BLaER1 treated with 17β-estradiol and CSF1 and Interleukin-3, amounts not matched to agents 10 nM and 100 nM (cell line): Measurements from ENCODE around the gene NRGN.

ENCODE experiments used
- H3K27ac ChIP-seq, 11 experiments: shearing (Covaris generic); formaldehyde crosslinking; 2 replicates each; pipeline ENCODE4 v1.8.1; 2022
- H3K27me3 ChIP-seq, 11 experiments: shearing (Covaris generic); formaldehyde crosslinking; 2 replicates each; pipeline ENCODE4 v1.8.1; 2022
- H3K36me3 ChIP-seq, 11 experiments: shearing (Covaris generic); formaldehyde crosslinking; 2 replicates each; pipeline ENCODE4 v1.8.1; 2022
- H3K4me1 ChIP-seq, 10 experiments: shearing (Covaris generic); formaldehyde crosslinking; 2 replicates each; pipeline ENCODE4 v1.8.1; 2022
- H3K4me2 ChIP-seq, 11 experiments: shearing (Covaris generic); formaldehyde crosslinking; 2 replicates each; pipeline ENCODE4 v1.8.1; 2022
- H3K4me3 ChIP-seq, 10 experiments: shearing (Covaris generic); formaldehyde crosslinking; 2 replicates each; pipeline ENCODE4 v1.8.1; 2022
- H3K9ac ChIP-seq, 11 experiments: shearing (Covaris generic); formaldehyde crosslinking; 2 replicates each; pipeline ENCODE4 v1.8.1; 2022
- H3K9me3 ChIP-seq, 11 experiments: shearing (Covaris generic); formaldehyde crosslinking; replicated peaks in 1 of 11; 2 replicates each; pipeline ENCODE4 v1.8.1; 2022
- H4K20me1 ChIP-seq, 11 experiments: shearing (Covaris generic); formaldehyde crosslinking; 2 replicates each; pipeline ENCODE4 v1.8.1; 2022
- Cebpa-rat ChIP-seq, 11 experiments: shearing (Covaris generic); IDR thresholded peaks; 2 replicates each; pipeline ENCODE4 v1.8.1; 2022

NRGN gene

GRCh38 chr11:124756753-124757227, 17.0 kb downstream of the NRGN start:
- H3K27me3 ChIP-seq = peaks cover 0 to 31% (median 0%) of the 10 kb centered on the region in 11 experiments; a peak in 9 of 22 replicates
- no peak overlapping the region for H3K4me3 ChIP-seq
- H3K9ac ChIP-seq = no peak overlapping the region
- peaks cover 0 to 23% (median 0%) of the 10 kb centered on the region in 11 experiments; a peak in 4 of 22 replicates for H3K36me3 ChIP-seq
- peaks cover 0 to 21% (median 5%) of the 10 kb centered on the region in 11 experiments; a peak in 10 of 22 replicates for H4K20me1 ChIP-seq
- H3K9me3 ChIP-seq = peaks cover 0 to 9% (median 0%) of the 10 kb centered on the region in 11 experiments; a peak in 1 of 22 replicates
- TF ChIP-seq Cebpa-rat (IDR thresholded peaks at IDR 0.05) = no peak
- peaks cover 58 to 75% (median 62%) of the 10 kb centered on the region in 10 experiments for H3K4me1 ChIP-seq
- 0 out of 22 replicates have a peak overlapping the region, but pooled peaks of 1 of the 11 experiments have one; percentile 100 for H3K4me2 ChIP-seq
- no peak overlapping the region for H3K27ac ChIP-seq

DNA sequence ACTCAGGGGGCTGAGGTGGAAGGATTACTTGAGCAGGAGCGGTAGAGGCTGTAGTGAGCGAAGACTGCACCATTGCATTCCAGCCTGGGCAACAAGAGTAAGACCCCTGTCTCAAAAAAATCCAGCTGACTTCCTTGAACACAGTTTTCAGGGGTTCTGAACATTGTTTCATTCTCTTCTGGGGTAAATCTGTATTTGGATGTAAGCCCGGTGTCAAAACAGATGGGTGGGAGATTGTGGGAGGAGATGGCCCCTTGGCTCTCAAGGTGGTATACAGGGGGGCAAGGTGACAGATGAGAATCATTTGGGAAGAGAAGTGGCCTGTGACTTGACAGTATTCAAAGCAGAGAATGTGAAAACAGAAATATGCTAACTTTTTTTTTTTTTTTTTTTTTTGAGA, 17.6 kb downstream of the NRGN start:
- no peak for TF ChIP-seq Cebpa-rat (IDR thresholded peaks at IDR 0.05)
- peaks cover 0 to 23% (median 0%) of the 10 kb centered on the region in 11 experiments; a peak in 4 of 22 replicates for H3K36me3 ChIP-seq
- H3K27ac ChIP-seq = no peak overlapping the region
- peaks cover 0 to 35% (median 0%) of the 10 kb centered on the region in 11 experiments; a peak in 9 of 22 replicates for H3K27me3 ChIP-seq
- peaks cover 0 to 27% (median 9%) of the 10 kb centered on the region in 11 experiments; a peak in 11 of 22 replicates for H4K20me1 ChIP-seq
- H3K4me3 ChIP-seq = no peak overlapping the region
- peaks cover 57 to 74% (median 64%) of the 10 kb centered on the region in 10 experiments for H3K4me1 ChIP-seq
- H3K4me2 ChIP-seq = peak overlapping the region in 7 of 11 experiments; percentile 98 to 100 (median 100); a peak in 10 of 22 replicates
- H3K9ac ChIP-seq = no peak overlapping the region
- H3K9me3 ChIP-seq = peaks cover 0 to 9% (median 0%) of the 10 kb centered on the region in 11 experiments; a peak in 1 of 22 replicates

DNA sequence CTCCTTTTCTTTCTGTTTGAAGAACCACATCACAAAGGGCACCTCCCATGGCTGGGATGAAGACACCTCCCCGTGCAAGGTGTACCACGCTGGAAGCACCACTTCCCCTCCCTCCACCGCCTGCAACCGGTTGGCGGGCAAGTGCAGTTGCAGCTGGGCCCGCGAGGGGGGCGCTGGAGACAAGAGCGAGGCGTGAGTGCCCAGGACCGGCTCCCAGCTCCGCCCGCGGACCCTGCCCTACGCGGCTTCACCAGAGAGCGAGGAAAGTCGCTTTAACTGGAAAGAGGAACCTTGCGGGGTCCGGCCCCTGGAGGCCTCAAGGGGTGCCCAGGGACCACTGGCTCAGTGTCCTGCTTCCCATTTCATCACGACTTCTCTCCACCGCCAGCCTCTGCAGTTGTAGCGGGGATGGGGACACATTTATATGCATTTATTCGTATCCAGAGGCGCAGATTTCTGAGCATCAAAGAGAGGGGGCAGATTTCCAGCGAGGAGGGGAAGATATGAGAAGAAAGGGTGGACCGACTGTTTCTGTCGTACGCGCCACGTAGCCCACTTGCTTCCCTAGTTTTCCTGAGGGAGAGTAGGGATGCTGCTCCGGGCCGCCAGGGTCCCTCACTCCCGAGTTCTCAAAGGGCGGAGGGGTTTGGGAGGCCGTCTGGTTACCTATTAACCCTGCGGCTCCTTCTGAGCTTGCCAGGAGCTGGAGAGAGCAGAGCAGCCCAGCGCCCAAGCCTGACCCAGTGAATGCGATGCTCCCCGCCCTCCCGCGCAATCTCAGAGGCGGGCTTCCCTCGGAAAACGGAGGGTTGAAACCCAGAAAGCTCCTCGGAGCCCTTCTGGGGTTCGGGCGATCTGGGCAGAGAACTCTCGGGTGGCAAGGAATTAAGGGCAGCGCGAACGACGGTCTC, 18.9 kb downstream of the NRGN start:
- Histone ChIP-seq H3K4me1 (peaks cover 44 to 68% (median 56%) of the 10 kb centered on the region in 10 experiments), H3K27ac (peak overlapping the region in 8 of 11 experiments; percentile 8 to 78 (median 68); a peak in 14 of 22 replicates), H3K9me3 (peaks cover 0 to 9% (median 0%) of the 10 kb centered on the region in 11 experiments; a peak in 1 of 22 replicates), H3K4me3 (peak overlapping the region; percentile 42 to 77 (median 68)), H3K9ac (peak overlapping the region; percentile 18 to 80 (median 54); a peak in 19 of 22 replicates), H3K36me3 (peaks cover 0 to 17% (median 0%) of the 10 kb centered on the region in 11 experiments; a peak in 3 of 22 replicates), H3K4me2 (peak overlapping the region; percentile 96 to 100 (median 100)), H4K20me1 (peaks cover 0 to 37% (median 20%) of the 10 kb centered on the region in 11 experiments; a peak in 18 of 22 replicates), H3K27me3 (peaks cover 0 to 42% (median 0%) of the 10 kb centered on the region in 11 experiments; a peak in 9 of 22 replicates)
- no peak for TF ChIP-seq Cebpa-rat (IDR thresholded peaks at IDR 0.05)

DNA sequence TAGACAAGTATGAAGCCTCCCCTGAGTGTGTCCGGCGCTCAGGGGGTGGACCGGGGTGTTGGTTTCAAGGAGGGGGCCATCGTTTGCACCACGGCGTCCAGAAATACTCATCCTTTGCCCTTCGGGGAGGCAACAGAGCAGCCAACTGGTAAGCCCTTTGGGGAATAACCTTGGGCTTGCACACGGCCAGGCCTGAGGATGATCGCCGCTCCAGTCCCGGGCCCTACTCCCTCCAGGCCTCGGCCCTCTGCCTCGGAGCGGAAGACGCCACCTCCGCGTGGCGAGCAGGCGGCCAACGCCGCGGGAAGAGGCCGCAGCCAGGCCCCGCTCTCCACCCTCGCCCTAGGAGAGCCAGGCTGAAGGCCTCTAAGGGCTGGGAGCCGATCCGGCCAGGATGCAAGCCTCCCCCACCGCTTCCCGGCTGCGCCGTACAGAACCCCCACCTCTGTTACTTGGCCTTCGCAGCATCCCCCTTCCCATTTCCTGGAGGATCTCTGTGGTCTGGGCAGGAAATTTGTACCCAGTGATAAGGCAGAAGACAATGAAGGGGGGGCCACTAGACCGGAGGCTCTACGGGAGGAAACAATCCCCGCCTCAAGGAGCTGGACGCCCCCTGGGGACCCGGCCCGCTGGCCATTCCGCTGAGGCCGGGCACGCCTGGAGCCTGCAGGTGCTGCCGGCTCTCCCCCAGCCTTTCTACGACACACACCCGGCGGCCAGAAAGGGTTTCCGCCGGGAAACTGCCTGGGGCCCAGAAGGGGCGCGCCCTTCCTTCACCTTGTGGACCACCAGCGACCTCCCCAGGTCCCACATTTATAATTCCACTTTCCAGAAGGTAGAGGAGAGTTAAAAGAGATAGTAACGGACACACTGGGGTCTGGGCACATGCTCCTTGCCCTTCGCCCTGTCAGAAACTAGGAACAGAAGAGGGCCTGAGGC, 19.8 kb downstream of the NRGN start:
- H3K4me1 ChIP-seq = peaks cover 42 to 68% (median 54%) of the 10 kb centered on the region in 10 experiments
- H3K9ac ChIP-seq = peak overlapping the region; percentile 18 to 80 (median 59); a peak in 18 of 22 replicates
- peaks cover 0 to 42% (median 0%) of the 10 kb centered on the region in 11 experiments; a peak in 9 of 22 replicates for H3K27me3 ChIP-seq
- peaks cover 0 to 9% (median 0%) of the 10 kb centered on the region in 11 experiments; a peak in 1 of 22 replicates for H3K9me3 ChIP-seq
- peak overlapping the region; percentile 42 to 77 (median 68); a peak in 19 of 20 replicates for H3K4me3 ChIP-seq
- peaks cover 0 to 44% (median 27%) of the 10 kb centered on the region in 11 experiments; a peak in 18 of 22 replicates for H4K20me1 ChIP-seq
- peak overlapping the region; percentile 96 to 100 (median 100) for H3K4me2 ChIP-seq
- TF ChIP-seq Cebpa-rat (IDR thresholded peaks at IDR 0.05) = no peak
- peaks cover 0 to 14% (median 3%) of the 10 kb centered on the region in 11 experiments; a peak in 4 of 22 replicates for H3K36me3 ChIP-seq
- peak overlapping the region in 8 of 11 experiments; percentile 8 to 78 (median 68); a peak in 17 of 22 replicates for H3K27ac ChIP-seq

DNA sequence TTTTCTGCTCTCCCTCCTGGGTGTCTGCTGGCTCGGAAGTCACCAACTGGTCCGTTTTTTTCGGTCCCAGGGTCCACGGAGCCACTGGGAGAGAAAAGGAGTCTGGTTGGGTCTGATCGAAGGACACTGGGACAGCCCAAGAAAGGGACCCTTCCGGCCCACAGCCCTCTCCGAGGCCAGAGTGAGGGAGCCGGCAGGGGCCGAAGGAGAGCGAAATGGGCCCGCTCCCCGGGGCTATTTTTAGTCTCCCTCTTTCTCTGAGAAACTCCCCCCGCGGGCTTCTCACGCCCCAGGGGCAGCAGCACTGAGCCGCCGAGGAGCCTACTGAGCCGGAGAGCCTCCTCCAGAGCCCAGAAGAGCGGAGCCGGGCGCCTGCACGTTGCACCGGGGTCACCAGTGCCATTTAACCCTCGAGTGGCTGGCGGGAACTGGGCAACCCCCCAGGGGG, 20.5 kb downstream of the NRGN start:
- Histone ChIP-seq H3K27me3 (peaks cover 0 to 42% (median 0%) of the 10 kb centered on the region in 11 experiments; a peak in 9 of 22 replicates), H3K27ac (peak overlapping the region in 8 of 11 experiments; percentile 1 to 78 (median 68); a peak in 15 of 22 replicates), H3K4me2 (peak overlapping the region; percentile 96 to 100 (median 100)), H4K20me1 (peaks cover 0 to 44% (median 28%) of the 10 kb centered on the region in 11 experiments; a peak in 18 of 22 replicates), H3K9me3 (peaks cover 0 to 9% (median 0%) of the 10 kb centered on the region in 11 experiments; a peak in 1 of 22 replicates), H3K4me3 (peak overlapping the region; percentile 4 to 77 (median 68); a peak in 19 of 20 replicates), H3K4me1 (peaks cover 42 to 68% (median 54%) of the 10 kb centered on the region in 10 experiments), H3K9ac (peak overlapping the region in 10 of 11 experiments; percentile 25 to 80 (median 61); a peak in 18 of 22 replicates), H3K36me3 (peaks cover 0 to 18% (median 6%) of the 10 kb centered on the region in 11 experiments; a peak in 11 of 22 replicates)
- TF ChIP-seq Cebpa-rat (IDR thresholded peaks at IDR 0.05) = no peak

DNA sequence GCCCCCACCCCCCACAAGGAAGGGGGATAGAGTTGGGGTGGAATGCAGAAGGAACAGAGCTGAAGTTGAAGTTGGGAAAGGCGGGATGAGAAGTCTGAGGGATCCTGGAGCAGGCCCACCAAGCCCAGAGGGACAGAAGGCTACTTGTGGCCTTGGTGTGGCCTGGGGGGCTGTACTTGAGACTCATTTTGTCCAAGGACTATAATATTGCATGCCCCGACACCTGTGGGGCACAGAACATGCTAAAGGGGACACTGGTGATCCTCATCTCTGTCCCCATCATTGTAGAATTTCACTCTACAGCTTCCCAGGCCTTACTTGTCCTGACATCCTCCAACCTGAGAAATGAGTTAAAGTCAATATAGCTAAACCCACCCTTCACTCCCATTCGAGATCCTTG, 21.1 kb downstream of the NRGN start:
- peaks cover 0 to 42% (median 0%) of the 10 kb centered on the region in 11 experiments; a peak in 9 of 22 replicates for H3K27me3 ChIP-seq
- H3K9me3 ChIP-seq = peaks cover 0 to 9% (median 0%) of the 10 kb centered on the region in 11 experiments; a peak in 1 of 22 replicates
- peak overlapping the region in 10 of 11 experiments; percentile 25 to 80 (median 61); a peak in 16 of 22 replicates for H3K9ac ChIP-seq
- H3K27ac ChIP-seq = peak overlapping the region in 5 of 11 experiments; percentile 66 to 78 (median 75); a peak in 9 of 22 replicates
- peak overlapping the region; percentile 4 to 77 (median 68); a peak in 19 of 20 replicates for H3K4me3 ChIP-seq
- H3K4me2 ChIP-seq = peak overlapping the region; percentile 96 to 100 (median 100)
- H4K20me1 ChIP-seq = peaks cover 0 to 43% (median 28%) of the 10 kb centered on the region in 11 experiments; a peak in 18 of 22 replicates
- no peak for TF ChIP-seq Cebpa-rat (IDR thresholded peaks at IDR 0.05)
- H3K36me3 ChIP-seq = peaks cover 0 to 21% (median 10%) of the 10 kb centered on the region in 11 experiments; a peak in 13 of 22 replicates
- H3K4me1 ChIP-seq = peaks cover 42 to 68% (median 54%) of the 10 kb centered on the region in 10 experiments
